HCT116 (cell line): ENCODE measurements around the gene RC3H1. TPM values are rescaled to one million over a fixed set of nuclear protein-coding genes. Genes with fewer than 3 reads are reported as not detected.

ENCODE experiments used
- ATAC-seq: fragments of 200-7000 bp; cut with Tn5 transposase; 2 replicates; pipeline ENCODE4 v1.9.1; 2020; ENCODE audit warnings: mild to moderate bottlenecking, moderate library complexity
- Bru-seq: library from RNA; stranded (reverse); fragments of 400-500 nt; gene quantifications from one replicate; lab custom pipeline; 2021; lab: Mats Ljungman, UMichigan
- BruChase-seq, 2 experiments: library from RNA; stranded (reverse); fragments of 400-500 nt; gene quantifications; one replicate each; lab custom pipeline; 2021; lab: Mats Ljungman, UMichigan
- BruUV-seq: library from RNA; stranded (reverse); fragments of 400-500 nt; replicated peaks from 2 replicates; lab custom pipeline; 2021; lab: Mats Ljungman, UMichigan
- CTCF ChIA-PET: fragments of 300-600 bp; sonication (Branson Sonifier 250); formaldehyde crosslinking; loops from one replicate; lab custom pipeline; 2021; ENCODE audit warnings: antibody characterized with exemption; lab: Charles Lee
- POLR2A ChIA-PET: fragments of 300-600, 350-600 bp; sonication (Branson Sonifier 250); formaldehyde crosslinking; loops from one replicate; lab custom pipeline; 2021; ENCODE audit warnings: antibody characterized with exemption; lab: Charles Lee
- RAD21 ChIA-PET, 2 experiments: fragments of 300-600 bp; sonication (Branson Sonifier 250); formaldehyde crosslinking; loops; one replicate each; lab custom pipeline; 2023; ENCODE audit warnings: low total read pairs in 2 of 2; ENCODE audit not compliant: uncharacterized antibody in 2 of 2, unreplicated experiment in 2 of 2, low non-redundant PET in 1 of 2; lab: Charles Lee
- DNase-seq: peaks from one replicate; pipeline ENCODE4 v3.0.0-alpha.2; 2010; ENCODE audit warnings: low read depth, low spot score
- H2AFZ ChIP-seq: fragments of 200-600 bp; shearing (Covaris generic), sonication (generic); 2 replicates; pipeline ENCODE4 v1.6.1; 2017; ENCODE audit warnings: low read depth, mixed run types, mixed read lengths, antibody characterized with exemption, low read length; ENCODE audit not compliant: poor library complexity, severe bottlenecking
- H3K27ac ChIP-seq: 2 replicates; pipeline ENCODE4 v1.5.1; 2012; ENCODE audit warnings: low read depth, low read length
- H3K27me3 ChIP-seq: fragments of 200-600 bp; sonication (generic); 2 replicates; pipeline ENCODE4 v1.6.1; 2016; ENCODE audit warnings: mixed run types, low read length, mixed read lengths; ENCODE audit not compliant: insufficient read depth
- H3K36me3 ChIP-seq, 2 experiments: fragments of 200-500 bp in 1 of 2; fragments of 200-600 bp in 1 of 2; sonication (Bioruptor generic) in 1 of 2; sonication (generic) in 1 of 2; 2 replicates each; pipeline versions ENCODE4 v1.5.1 to v1.6.1; 2014 to 2016; ENCODE audit warnings: low read length in 2 of 2, inconsistent platforms in 1 of 2, mixed read lengths in 1 of 2, mixed run types in 1 of 2; ENCODE audit not compliant: insufficient read depth in 2 of 2, control insufficient read depth in 1 of 2
- H3K4me1 ChIP-seq, 2 experiments: fragments of 200-600 bp in 1 of 2; sonication (generic) in 1 of 2; 2 replicates each; pipeline versions ENCODE4 v1.5.1 to v1.6.1; 2012 to 2017; ENCODE audit warnings: low read length in 2 of 2, inconsistent platforms in 1 of 2, mild to moderate bottlenecking in 1 of 2, mixed read lengths in 1 of 2, mixed run types in 1 of 2, moderate library complexity in 1 of 2; ENCODE audit not compliant: insufficient read depth in 2 of 2, control insufficient read depth in 1 of 2
- H3K4me2 ChIP-seq: fragments of 200-600 bp; sonication (generic); 2 replicates; pipeline ENCODE4 v1.6.1; 2017; ENCODE audit warnings: mixed run types, low read length, mixed read lengths
- H3K4me3 ChIP-seq, 2 experiments: fragments of 200-600 bp in 1 of 2; sonication (generic) in 1 of 2; replicated peaks in 1 of 2; 2 replicates each; pipeline ENCODE4 v1.5.1; 2011 to 2016; ENCODE audit warnings: low read length in 2 of 2, control low read depth in 1 of 2, low read depth in 1 of 2, mild to moderate bottlenecking in 1 of 2, mixed read lengths in 1 of 2, mixed run types in 1 of 2
- H3K79me2 ChIP-seq: fragments of 200-600 bp; sonication (generic); 2 replicates; pipeline ENCODE4 v1.6.1; 2017; ENCODE audit warnings: mild to moderate bottlenecking, mixed run types, low read length, moderate library complexity, mixed read lengths; ENCODE audit not compliant: insufficient read depth
- H3K9ac ChIP-seq: fragments of 200-600 bp; sonication (generic); 2 replicates; pipeline ENCODE4 v1.6.1; 2016; ENCODE audit warnings: low read length, mixed read lengths
- H3K9me2 ChIP-seq: fragments of 200-600 bp; sonication (generic), shearing (Covaris generic); 2 replicates; pipeline ENCODE4 v1.6.1; 2017; ENCODE audit warnings: mixed run types, mild to moderate bottlenecking, moderate library complexity; ENCODE audit not compliant: insufficient read depth
- H3K9me3 ChIP-seq, 2 experiments: fragments of 200-500 bp in 1 of 2; fragments of 200-600 bp in 1 of 2; sonication (Bioruptor generic) in 1 of 2; sonication (generic) in 1 of 2; 2 replicates each; pipeline ENCODE4 v1.6.1; 2014 to 2017; ENCODE audit warnings: low read length in 2 of 2, mixed read lengths in 2 of 2, inconsistent platforms in 1 of 2, low read depth in 1 of 2, mild to moderate bottlenecking in 1 of 2, mixed run types in 1 of 2, moderate library complexity in 1 of 2; ENCODE audit not compliant: control insufficient read depth in 1 of 2, insufficient read depth in 1 of 2
- H4K20me1 ChIP-seq: fragments of 200-600 bp; sonication (generic), shearing (Covaris generic); 2 replicates; pipeline ENCODE4 v1.6.1; 2017; ENCODE audit warnings: mixed run types, mild to moderate bottlenecking, moderate library complexity; ENCODE audit not compliant: insufficient read depth
- CBX3 ChIP-seq: IDR thresholded peaks from 2 replicates; pipeline ENCODE4 v1.6.1; 2012; ENCODE audit warnings: low read depth
- CTCF ChIP-seq, 3 experiments: fragments of 200-600 bp in 1 of 3; sonication (generic) in 1 of 3; IDR thresholded peaks in 2 of 3; conservative IDR thresholded peaks in 1 of 3; 2 replicates each; pipeline ENCODE4 v1.5.1; 2012 to 2017; ENCODE audit warnings: low read depth in 2 of 3, low read length in 2 of 3, antibody characterized with exemption in 1 of 3, borderline replicate concordance in 1 of 3, control low read depth in 1 of 3, mild to moderate bottlenecking in 1 of 3, mixed read lengths in 1 of 3, mixed run types in 1 of 3, moderate library complexity in 1 of 3; ENCODE audit not compliant: insufficient read depth in 1 of 3
- ELF1 ChIP-seq: IDR thresholded peaks from 2 replicates; pipeline ENCODE4 v1.6.1; 2012; ENCODE audit warnings: low read depth, borderline replicate concordance
- EZH2 ChIP-seq: fragments of 200-600 bp; sonication (generic); IDR thresholded peaks from 2 replicates; pipeline ENCODE4 v1.6.1; 2017; ENCODE audit warnings: antibody characterized with exemption, mixed run types
- EZH2phosphoT487 ChIP-seq: fragments of 200-600 bp; IDR thresholded peaks from 2 replicates; pipeline ENCODE4 v1.6.1; 2018; ENCODE audit warnings: antibody characterized with exemption, borderline replicate concordance
- FOSL1 ChIP-seq: IDR thresholded peaks from 2 replicates; pipeline ENCODE4 v1.6.1; 2012; ENCODE audit warnings: low read depth
- JUND ChIP-seq: IDR thresholded peaks from 2 replicates; pipeline ENCODE4 v1.6.1; 2012
- POLR2A ChIP-seq: IDR thresholded peaks from 2 replicates; pipeline ENCODE4 v1.7.0; 2011; ENCODE audit warnings: borderline replicate concordance; ENCODE audit not compliant: insufficient read depth, insufficient read length; ENCODE audit errors: extremely low read depth
- RAD21 ChIP-seq: IDR thresholded peaks from 2 replicates; pipeline ENCODE4 v1.6.1; 2012; ENCODE audit warnings: low read depth, mild to moderate bottlenecking
- REST ChIP-seq: IDR thresholded peaks from 2 replicates; pipeline ENCODE4 v1.6.1; 2012; ENCODE audit warnings: low read depth
- SP1 ChIP-seq: IDR thresholded peaks from 2 replicates; pipeline ENCODE4 v1.6.1; 2012; ENCODE audit warnings: low read depth
- SRF ChIP-seq: IDR thresholded peaks from 2 replicates; pipeline ENCODE4 v1.6.1; 2012; ENCODE audit warnings: low read depth
- TCF7L2 ChIP-seq: IDR thresholded peaks from 2 replicates; pipeline ENCODE4 v1.7.0; 2011; ENCODE audit warnings: borderline replicate concordance, inconsistent platforms; ENCODE audit not compliant: insufficient read depth, insufficient read length; ENCODE audit errors: extremely low read depth
- YY1 ChIP-seq: IDR thresholded peaks from 2 replicates; pipeline ENCODE4 v1.6.1; 2011; ENCODE audit warnings: low read length, low read depth, moderate library complexity, mild to moderate bottlenecking; ENCODE audit not compliant: insufficient replicate concordance; ENCODE audit errors: extremely low read depth
- ZBTB33 ChIP-seq: IDR thresholded peaks from 2 replicates; pipeline ENCODE4 v1.6.1; 2011; ENCODE audit warnings: mild to moderate bottlenecking, low read length, moderate library complexity; ENCODE audit not compliant: insufficient replicate concordance; ENCODE audit errors: extremely low read depth
- ZNF274 ChIP-seq: fragments of 200-500 bp; sonication (Bioruptor generic); IDR thresholded peaks from 2 replicates; pipeline ENCODE4 v1.6.1; 2014; ENCODE audit warnings: mild to moderate bottlenecking, low read depth, low read length, inconsistent platforms
- intact Hi-C: fragments of 100-400 bp; cut with micrococcal nuclease; formaldehyde crosslinking; loops from 2 replicates; pipeline ENCODE4 v1.10.0; 2022
- long read RNA-seq: library from polyadenylated mRNA; unstranded; transcript quantifications from one replicate; pipeline ENCODE4 v2.0.0, GENCODE V29; 2021; ENCODE audit not compliant: unreplicated experiment
- polyA plus RNA-seq: library from polyadenylated mRNA; unstranded; fragments of >200 nt; gene quantifications from 2 replicates; pipeline ENCODE4 v1.2.1, GENCODE V29; 2012; ENCODE audit warnings: missing spikeins
- total RNA-seq: library from RNA; stranded (reverse); gene quantifications from one replicate; pipeline ENCODE4 v1.2.1, GENCODE V29; 2021; ENCODE audit not compliant: unreplicated experiment

Gene RC3H1
- total RNA-seq (23.6 TPM), Bru-seq, nascent RNA (percentile 87 among the genes with signal in this experiment), BruChase-seq, experiment 1, labeled RNA remaining after a 6-hour chase (percentile 88 among the genes with signal in this experiment), BruChase-seq, experiment 2, labeled RNA remaining after a 2-hour chase (percentile 91 among the genes with signal in this experiment)
- polyA plus RNA-seq, result 3.3 and 4.0 TPM in 2 replicates
- long read RNA-seq, partial matches to known transcripts, result 8 of 25 reads
- long read RNA-seq, other reads (novel, unspliced or antisense), result 17 of 25 reads

- H3K4me2 ChIP-seq, result peak within 1 kb of the TSS; percentile 82
- BruUV-seq, result TSS peak; percentile 98
- H3K27ac ChIP-seq, result peak within 1 kb of the TSS; percentile 87
- ChIA-PET POLR2A (interaction anchor here (0.6 to 1.4 kb wide), 3 partner anchors 14 to 154 kb away, joined by 3 to 4 read pairs (median 4); partner anchors contain the start of genes GAS5 and ZBTB37), CTCF (interaction anchor here (1.1 kb wide), 1 partner anchor 240 kb away, joined by 3 read pairs; no protein-coding TSS in a partner anchor), RAD21 (no interaction called here)
- H3K27me3 ChIP-seq, result no peaks in the 10 kb centered on the region
- intact Hi-C loops, result no loop called here
- no peaks in the 10 kb centered on the region for H3K9me3 ChIP-seq
- peak within 1 kb of the TSS; percentile 91 for H3K9ac ChIP-seq
- peak; percentile 91 for ATAC-seq
- no peaks in the 10 kb centered on the region for H3K9me2 ChIP-seq
- H3K4me3 ChIP-seq, result peak within 1 kb of the TSS; percentile 79 to 87
- peaks cover 49% of the 10 kb centered on the region for H3K79me2 ChIP-seq
- no peaks in the 10 kb centered on the region for H3K36me3 ChIP-seq
- peak; percentile 69 for DNase-seq
- peak within 1 kb of the TSS; percentile 37 for H2AFZ ChIP-seq
- peaks cover 17 to 27% of the 10 kb centered on the region in 2 experiments for H3K4me1 ChIP-seq
- H4K20me1 ChIP-seq, result peaks cover 7% of the 10 kb centered on the region; the same call in 1 of the 2 replicates
- peak; percentile 53 for TF ChIP-seq FOSL1
- no peak for TF ChIP-seq EZH2phosphoT487
- no peak for TF ChIP-seq REST
- no peak for TF ChIP-seq CTCF (IDR thresholded peaks at IDR 0.05 in 2 of 3, conservative IDR thresholded peaks at IDR 0.05 in 1 of 3; ENCODE audit: borderline replicate concordance in 1 of 3, insufficient read depth in 1 of 3, low read depth in 2 of 3, low read length in 2 of 3)
- peak; percentile 70 for TF ChIP-seq POLR2A
- no peak for TF ChIP-seq TCF7L2
- no peak for TF ChIP-seq RAD21
- peak; percentile 86 for TF ChIP-seq YY1
- peak; percentile 37; the same call in 1 of the 2 replicates for TF ChIP-seq CBX3
- no peak for TF ChIP-seq SRF
- TF ChIP-seq SP1, result peak; percentile 54; the same call in 1 of the 2 replicates
- no peak for TF ChIP-seq ZNF274
- TF ChIP-seq EZH2, result no peak
- peak; percentile 71 for TF ChIP-seq JUND
- TF ChIP-seq ELF1, result no peak
- TF ChIP-seq ZBTB33, result peak; percentile 38
Observed at GRCh38 chr1:174022080-174022975, at the start of gene RC3H1. Gene RC3H1, minus strand, starts transcription at chr1:174022357. Its CDS starts 29,372 bp downstream, at chr1:173992985.
